ENCODE results near the gene MFN2. TPM values are rescaled to one million over a fixed set of nuclear protein-coding genes. Genes with fewer than 3 reads are reported as not detected.
"Not testable (repeated sequence)": the region's sequence is repeated elsewhere in the genome, so short reads cannot be mapped to it uniquely, and the experiment has no call there.

MFN2 gene
- polyA plus RNA-seq, 1 experiment = 43.9 TPM

GRCh38 chr1:12032161-12032621, 51.9 kb downstream of the MFN2 start:
- ChIA-PET POLR2A (interaction anchor here (1.6 kb wide), 1 partner anchor 124 kb away, joined by 8 read pairs; no protein-coding TSS in a partner anchor), CTCF (interaction anchor here (1.4 to 1.7 kb wide), 2 partner anchors 12 to 47 kb away, joined by 5 to 8 read pairs; partner anchors contain the start of gene MIIP)
- no peak for TF ChIP-seq CTCF (IDR thresholded peaks at IDR 0.05; ENCODE audit: low read depth, low read length)

GRCh38 chr1:12033441-12033840, 53.2 kb downstream of the MFN2 start:
- H3K9me3 ChIP-seq (ENCODE audit: control insufficient read depth, insufficient read depth, low read length); POLR2A ChIA-PET; DNase-seq (ENCODE audit: low read depth, low spot score); H3K27me3 ChIP-seq (ENCODE audit: control insufficient read depth, insufficient read depth, low read length); H3K27ac ChIP-seq (ENCODE audit: low read depth, low read length); H3K4me3 ChIP-seq (ENCODE audit: low read depth, low read length): not testable (repeated sequence)
- CTCF ChIA-PET = interaction anchor here (0.8 to 1.2 kb wide), 2 partner anchors 13 to 149 kb away, joined by 3 read pairs; no protein-coding TSS in a partner anchor

More at GRCh38 chr1:12032161-12032621, 51.9 kb downstream of the MFN2 start:
- no peak for DNase-seq (ENCODE audit: low read depth, low spot score)
- H3K27ac ChIP-seq (ENCODE audit: low read depth, low read length) = no peak overlapping the region
- H3K9me3 ChIP-seq (ENCODE audit: control insufficient read depth, insufficient read depth, low read length) = no peaks in the 10 kb centered on the region
- H3K27me3 ChIP-seq (ENCODE audit: control insufficient read depth, insufficient read depth, low read length) = no peaks in the 10 kb centered on the region
- H3K4me3 ChIP-seq (ENCODE audit: low read depth, low read length) = no peak overlapping the region

- DNase-seq (ENCODE audit: low read depth, low spot score) = no peak
- peaks cover 6% of the 10 kb centered on the region for H3K27me3 ChIP-seq (ENCODE audit: control insufficient read depth, insufficient read depth, low read length)
- POLR2A ChIA-PET = no interaction called here
- no peak overlapping the region for H3K4me3 ChIP-seq (ENCODE audit: low read depth, low read length)
- CTCF ChIA-PET = interaction anchor here (0.8 to 1.3 kb wide), 3 partner anchors 14 to 148 kb away, joined by 3 read pairs; no protein-coding TSS in a partner anchor
- H3K9me3 ChIP-seq (ENCODE audit: control insufficient read depth, insufficient read depth, low read length) = no peaks in the 10 kb centered on the region
- H3K27ac ChIP-seq (ENCODE audit: low read depth, low read length) = no peak overlapping the region
- TF ChIP-seq CTCF (IDR thresholded peaks at IDR 0.05; ENCODE audit: low read depth, low read length) = no peak
These were observed 54.1 kb downstream of the MFN2 start for GRCh38 chr1:12034381-12034801.

- ChIA-PET POLR2A (interaction anchor here (0.6 kb wide), 1 partner anchor 9 kb away, joined by 3 read pairs; no protein-coding TSS in a partner anchor), CTCF (interaction anchor here (1.3 to 1.4 kb wide), 2 partner anchors 43 to 44 kb away, joined by 3 read pairs; no protein-coding TSS in a partner anchor)
- peaks cover 6% of the 10 kb centered on the region for H3K27me3 ChIP-seq (ENCODE audit: control insufficient read depth, insufficient read depth, low read length)
- no peak overlapping the region for H3K4me3 ChIP-seq (ENCODE audit: low read depth, low read length)
- no peak for TF ChIP-seq CTCF (IDR thresholded peaks at IDR 0.05; ENCODE audit: low read depth, low read length)
- H3K27ac ChIP-seq (ENCODE audit: low read depth, low read length) = no peak overlapping the region
- no peaks in the 10 kb centered on the region for H3K9me3 ChIP-seq (ENCODE audit: control insufficient read depth, insufficient read depth, low read length)
- DNase-seq (ENCODE audit: low read depth, low spot score) = no peak
These were observed 55.1 kb downstream of the MFN2 start for GRCh38 chr1:12035312-12035711.

GRCh38 chr1:12037486-12038355, 57.5 kb downstream of the MFN2 start:
- no peak overlapping the region for H3K4me3 ChIP-seq (ENCODE audit: low read depth, low read length)
- ChIA-PET CTCF (interaction anchor here (1.1 to 1.6 kb wide), 2 partner anchors 41 to 58 kb away, joined by 3 to 6 read pairs; partner anchors contain the start of gene MFN2), POLR2A (interaction anchor here (0.6 to 1.4 kb wide), 5 partner anchors 15 to 130 kb away, joined by 3 to 6 read pairs (median 4); no protein-coding TSS in a partner anchor)
- DNase-seq (ENCODE audit: low read depth, low spot score) = no peak
- no peaks in the 10 kb centered on the region for H3K9me3 ChIP-seq (ENCODE audit: control insufficient read depth, insufficient read depth, low read length)
- peaks cover 6% of the 10 kb centered on the region for H3K27me3 ChIP-seq (ENCODE audit: control insufficient read depth, insufficient read depth, low read length)
- H3K27ac ChIP-seq (ENCODE audit: low read depth, low read length) = no peak overlapping the region
- no peak for TF ChIP-seq CTCF (IDR thresholded peaks at IDR 0.05; ENCODE audit: low read depth, low read length)

Measured in AG04450 (cell line).